ENCODE results near the gene CBX4.
A peak's percentile ranks its signal among the peaks of the same experiment; 100 is the strongest.

GRCh38 chr17:79798299-79799173 lies 40.7 kb downstream of the CBX4 start:
- no peak for TF ChIP-seq CTCF (conservative IDR thresholded peaks at IDR 0.05 in 1 of 2, IDR thresholded peaks at IDR 0.05 in 1 of 2; ENCODE audit: low read depth in 1 of 2, low read length in 2 of 2)
- peak; percentile 100 for TF ChIP-seq EZH2 (IDR thresholded peaks at IDR 0.05; ENCODE audit: low read length, missing control alignments)

Measured in fibroblast of lung (primary cell).